NOMO-1 (cell line): Measurements from ENCODE around the gene EVI5.
"Not testable (repeated sequence)": the region's sequence is repeated elsewhere in the genome, so short reads cannot be mapped to it uniquely, and the experiment has no call there.

Source experiments
- DNase-seq, 2 experiments: peaks; one replicate each; lab custom pipeline; 2025; ENCODE audit not compliant: unreplicated experiment in 2 of 2; lab: John Stamatoyannopoulos, UW

Gene EVI5

DNA sequence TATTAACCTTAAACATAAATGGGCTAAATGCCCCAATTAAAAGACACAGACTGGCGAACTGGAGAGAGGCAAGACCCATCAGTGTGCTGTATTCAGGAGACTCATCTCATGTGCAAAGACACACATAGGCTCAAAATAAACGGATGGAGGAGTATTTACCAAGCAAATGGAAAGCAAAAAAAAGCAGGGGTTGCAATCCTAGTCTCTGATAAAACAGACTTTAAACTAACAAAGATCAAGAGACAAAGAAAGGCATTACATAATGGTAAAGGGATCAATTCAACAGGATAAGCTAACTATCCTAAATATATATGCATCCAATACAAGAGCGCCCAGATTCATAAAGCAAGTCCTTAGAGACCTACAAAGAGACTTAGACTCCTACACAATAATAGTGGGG lies 253.0 kb downstream of the EVI5 start:
- not testable (repeated sequence) for DNase-seq

DNA sequence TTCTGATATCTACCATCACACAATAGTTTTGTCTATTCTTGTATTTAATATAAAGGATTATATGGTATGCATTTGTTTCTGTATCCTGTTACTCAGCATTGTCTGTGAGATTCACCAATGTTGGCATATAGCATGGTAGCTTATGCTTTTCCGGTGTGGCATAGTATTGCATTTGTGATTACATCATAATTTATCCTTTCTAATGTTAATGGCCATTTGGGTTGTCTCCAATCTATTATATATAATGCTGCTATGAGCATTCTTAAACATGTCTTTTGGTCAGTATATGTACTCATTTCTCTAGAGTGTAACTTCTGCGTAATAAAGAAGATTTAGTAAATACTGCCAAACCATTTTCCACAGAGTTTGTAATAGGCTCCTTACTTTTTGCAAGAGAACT lies 257.2 kb downstream of the EVI5 start:
- no peak for DNase-seq

DNA sequence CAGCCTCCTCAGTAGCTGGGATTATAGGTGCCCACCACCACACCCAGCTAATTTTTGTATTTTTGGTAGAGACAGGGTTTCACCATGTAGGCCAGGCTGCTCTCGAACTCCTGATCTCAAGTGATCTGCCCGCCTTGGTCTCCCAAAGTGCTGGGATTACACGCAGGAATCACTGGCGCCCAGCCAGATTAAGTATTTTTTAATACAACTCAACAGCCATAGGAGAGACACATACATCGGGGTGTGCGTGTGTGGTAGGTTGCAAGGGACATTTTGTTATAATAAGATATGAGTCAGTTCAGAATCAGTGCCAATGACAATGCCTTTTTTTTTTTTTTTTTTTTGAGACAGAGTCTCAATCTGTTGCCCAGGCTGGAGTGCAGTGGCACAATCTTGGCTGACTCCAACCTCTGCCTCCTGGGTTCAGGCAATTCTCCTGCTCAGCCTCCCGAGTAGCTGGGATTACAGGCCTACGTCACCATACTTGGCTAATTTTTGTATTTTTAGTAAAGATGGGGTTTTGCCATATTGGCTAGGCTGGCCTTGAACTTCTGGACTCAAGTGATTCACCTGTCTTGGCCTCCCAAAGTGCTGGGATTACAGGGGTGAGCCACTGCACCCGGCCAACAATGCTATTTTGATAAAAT lies 259.8 kb downstream of the EVI5 start:
- not testable (repeated sequence) for DNase-seq

DNA sequence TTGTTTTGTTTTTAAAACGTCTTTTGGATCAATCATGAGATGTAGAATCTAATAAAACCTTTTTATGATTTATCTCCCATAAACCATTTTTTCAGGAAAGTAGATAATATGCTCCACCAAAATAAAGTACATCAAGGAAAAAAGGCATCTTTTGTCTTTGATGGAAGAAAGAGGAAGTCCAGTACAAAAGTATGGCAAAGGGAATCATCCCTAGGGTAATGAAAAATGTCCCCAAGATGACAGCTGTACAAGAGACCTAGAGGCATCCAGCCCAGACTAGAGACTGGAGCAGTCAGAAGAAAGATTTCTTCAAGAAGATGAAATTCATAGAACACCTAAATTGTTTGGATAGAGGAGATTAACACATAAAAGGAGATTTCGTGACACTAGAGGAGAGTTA lies 265.9 kb downstream of the EVI5 start:
- no peak for DNase-seq

DNA sequence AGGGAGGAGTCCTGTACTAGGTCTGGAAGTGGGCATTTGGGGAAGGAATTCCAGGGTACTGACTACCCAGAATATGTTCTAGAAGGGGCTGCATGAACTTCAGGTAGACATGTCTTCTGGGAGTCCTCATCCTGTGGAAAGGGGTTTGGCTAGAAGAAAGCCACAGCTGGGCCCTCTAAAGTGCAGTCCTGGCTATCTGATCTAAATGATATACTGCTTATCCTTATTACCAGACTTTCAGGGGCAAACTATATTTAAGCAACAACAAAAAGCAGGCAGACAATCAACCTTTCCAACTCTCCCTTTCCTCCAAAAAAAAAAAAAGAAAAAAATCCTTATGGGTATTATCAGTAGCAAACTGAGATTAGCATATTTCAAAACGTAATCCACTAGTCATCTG lies 268.3 kb downstream of the EVI5 start:
- no peak for DNase-seq

DNA sequence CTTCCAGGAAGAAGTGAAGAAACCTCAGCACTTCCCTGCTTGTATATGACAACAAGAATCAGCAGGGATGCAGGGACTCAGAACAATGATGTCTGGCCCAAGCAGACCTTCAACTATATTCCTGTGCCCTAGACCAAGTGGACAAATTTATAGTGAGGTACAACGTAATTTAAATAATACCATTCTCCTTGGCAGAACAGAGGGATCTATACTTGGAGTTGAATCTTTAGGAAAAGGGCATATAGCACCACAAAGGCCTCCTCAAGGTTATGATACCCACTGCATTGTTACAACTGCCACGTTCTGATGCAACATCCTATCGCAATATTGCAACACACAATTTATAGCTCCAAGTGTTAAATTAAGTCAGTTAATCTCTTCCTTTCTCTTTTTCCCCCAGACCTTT lies 269.1 kb downstream of the EVI5 start:
- peak; percentile 59 to 79 for DNase-seq

DNA sequence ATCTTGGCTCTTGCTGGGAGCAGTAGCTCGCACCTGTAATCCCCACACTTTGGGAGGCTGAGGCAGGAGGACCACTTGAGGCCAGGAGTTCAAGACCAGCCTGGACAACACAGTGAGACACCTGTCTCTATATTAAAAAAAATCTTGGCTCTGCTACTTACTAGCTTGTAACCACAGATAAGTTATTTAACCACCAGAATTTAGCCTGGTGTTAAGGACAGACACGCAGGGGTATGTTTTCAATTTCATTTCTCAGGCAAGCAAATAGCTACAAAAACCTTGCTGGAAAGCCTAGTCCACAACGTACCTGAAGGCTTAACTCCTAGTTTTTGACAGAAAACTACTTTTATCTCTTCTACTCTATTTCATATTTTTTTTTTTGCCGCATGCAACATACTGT lies 273.4 kb downstream of the EVI5 start:
- no peak for DNase-seq

DNA sequence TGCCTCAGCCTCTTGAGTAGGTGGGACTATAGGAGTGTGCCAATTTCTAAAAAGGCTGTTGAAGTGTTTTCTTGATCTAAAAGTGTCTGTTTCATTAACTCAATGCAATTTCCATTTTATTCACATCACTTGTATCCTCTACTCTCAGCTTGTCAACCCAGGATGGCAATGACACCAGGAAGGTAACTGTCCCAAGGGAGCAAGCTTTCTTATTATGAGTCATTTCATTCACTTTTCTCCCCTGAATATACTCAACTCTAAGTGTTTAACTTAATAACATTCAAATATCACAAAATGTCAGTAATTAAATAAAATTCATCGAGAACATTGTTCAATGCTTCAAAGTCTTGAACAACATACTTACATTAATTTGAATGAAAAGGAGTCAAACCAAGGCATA lies 275.3 kb downstream of the EVI5 start:
- no peak for DNase-seq

DNA sequence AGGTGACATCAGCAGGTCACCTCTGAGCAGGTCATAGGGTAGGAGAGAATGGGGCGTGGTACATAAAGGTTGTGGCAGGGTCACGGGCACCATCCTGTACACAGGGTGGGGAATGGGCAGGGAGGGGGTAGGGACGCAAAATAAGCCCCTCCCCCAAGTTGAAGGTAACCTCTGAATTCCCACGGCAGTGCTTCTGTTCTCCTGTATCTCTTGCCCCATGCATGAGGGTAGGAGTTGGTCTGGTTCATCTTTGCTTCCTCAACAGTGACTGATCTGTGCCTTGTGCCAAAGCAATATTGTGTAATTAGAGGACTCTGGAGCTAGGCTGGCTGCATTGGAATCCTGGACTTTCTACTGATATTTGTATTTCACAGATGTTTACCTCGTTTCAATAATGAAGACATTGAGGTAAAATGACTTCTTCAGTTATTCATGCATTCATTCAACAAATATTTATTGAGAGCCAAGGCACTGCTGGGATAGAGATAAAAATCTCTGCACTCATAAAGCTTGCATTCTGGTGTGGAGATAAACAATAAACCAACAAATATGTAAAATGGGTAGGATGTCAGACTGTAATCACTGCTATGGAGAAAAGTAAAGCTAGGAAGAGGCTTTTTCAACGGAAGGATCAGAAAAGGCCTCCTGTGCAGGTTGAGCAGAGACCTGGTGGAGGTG lies 279.8 kb downstream of the EVI5 start:
- no peak for DNase-seq

DNA sequence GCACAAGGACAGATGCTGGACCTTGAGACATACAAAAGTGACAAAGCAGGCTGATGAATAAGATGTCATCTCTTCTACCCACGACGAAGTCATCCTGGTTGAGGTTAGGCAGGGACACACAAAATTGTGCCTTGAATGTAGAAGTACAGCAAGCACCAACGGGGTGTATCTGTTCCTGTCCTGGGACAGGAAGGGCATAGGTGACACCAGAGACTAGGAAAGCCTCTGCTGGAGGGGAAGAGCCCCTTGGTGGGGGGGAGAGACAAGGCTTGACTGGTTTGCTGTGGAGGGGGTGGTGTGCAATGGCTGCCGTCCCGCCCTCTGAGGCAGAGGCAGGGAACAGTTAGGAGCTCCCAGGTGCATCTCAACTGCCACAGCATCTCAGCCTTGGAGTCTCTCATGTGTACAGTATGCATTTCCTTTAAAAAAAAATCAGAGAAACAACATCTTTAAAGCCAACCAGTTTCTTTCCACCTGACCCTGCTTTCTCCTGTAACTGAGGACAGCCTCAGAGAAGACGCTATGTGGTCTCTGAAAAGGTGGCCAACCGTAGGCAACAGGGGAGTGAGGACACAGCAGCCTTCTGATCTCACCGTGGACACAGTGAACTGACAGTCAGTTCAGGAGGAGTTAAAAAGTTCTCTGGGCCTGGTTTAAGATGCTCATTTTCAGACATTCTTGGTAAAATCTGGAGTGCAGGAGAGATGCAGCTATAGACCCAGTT lies 280.5 kb downstream of the EVI5 start:
- no peak for DNase-seq

DNA sequence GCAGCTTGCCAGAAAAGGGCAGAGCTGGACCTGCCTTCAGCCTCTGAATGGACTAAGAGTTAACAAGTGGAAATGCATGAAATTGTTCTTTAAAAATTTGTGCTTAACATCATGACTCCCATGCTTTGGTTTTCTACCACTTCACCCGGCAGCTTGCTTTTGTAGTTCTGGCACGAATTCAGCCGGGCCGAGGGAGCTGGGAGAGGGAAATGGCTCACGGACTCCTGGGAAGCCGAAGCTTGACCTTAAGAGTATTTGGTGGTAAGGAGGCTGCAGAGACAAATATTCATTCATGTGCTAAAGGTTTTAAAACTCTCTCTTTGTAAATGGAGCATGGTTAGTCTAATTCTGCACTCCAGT lies 281.0 kb downstream of the EVI5 start:
- no peak for DNase-seq

DNA sequence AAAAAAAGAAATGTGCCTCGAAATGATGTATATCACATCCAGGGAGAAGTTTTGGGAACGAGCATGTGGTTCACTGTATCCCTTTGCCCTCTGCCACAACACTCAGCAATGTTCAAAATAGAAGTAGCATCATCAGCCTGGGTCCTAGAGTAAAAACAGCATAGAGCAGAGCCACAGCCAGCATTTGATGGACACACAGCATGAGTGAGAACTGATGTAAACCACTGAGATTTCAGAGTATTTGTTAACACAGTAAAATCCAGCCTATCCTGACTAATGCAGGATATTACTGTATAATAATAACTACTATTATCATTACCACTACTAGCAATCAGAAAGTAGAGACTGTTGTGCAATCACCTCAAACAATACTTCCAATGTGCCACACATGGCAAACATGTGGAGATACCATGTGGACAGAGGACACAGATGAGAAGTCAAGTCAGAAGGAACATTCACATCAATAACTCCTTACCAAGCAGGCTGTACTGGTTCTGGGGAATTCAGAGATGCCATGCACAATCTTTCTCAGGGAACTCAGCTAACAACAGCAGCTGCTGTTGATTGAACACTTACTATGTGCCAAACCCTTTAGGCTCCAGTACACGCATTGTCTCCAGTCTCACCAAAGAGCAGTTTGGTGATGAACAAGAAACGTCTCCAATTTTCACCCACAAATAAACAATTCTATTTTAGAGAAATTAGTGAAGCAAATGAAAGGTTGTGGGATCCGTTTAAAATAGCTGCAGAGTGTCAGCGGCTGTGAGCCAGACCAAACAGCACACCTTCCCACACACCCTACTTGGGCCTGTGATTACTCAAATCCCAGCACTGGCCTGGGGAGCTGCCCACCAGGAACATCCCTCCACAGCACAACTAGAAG lies 281.6 kb downstream of the EVI5 start:
- no peak for DNase-seq

DNA sequence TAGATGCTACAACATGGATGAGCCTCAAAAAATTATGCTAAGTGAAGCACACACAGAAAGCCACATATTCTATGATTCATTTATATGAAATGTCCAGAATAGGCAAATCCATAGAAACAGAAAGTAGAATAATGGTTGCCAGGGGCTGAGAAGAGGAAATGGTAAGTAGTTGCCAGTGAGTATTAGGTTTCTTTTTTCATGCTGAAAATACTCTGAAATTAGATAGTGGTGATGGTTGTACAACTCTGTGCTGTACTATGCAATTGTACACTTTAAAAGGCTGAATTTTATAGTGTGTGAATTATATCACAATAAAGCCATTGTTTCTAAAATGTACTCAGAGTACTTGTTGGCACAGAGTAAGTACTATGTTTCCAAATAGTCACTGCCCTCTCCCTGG lies 282.7 kb downstream of the EVI5 start:
- DNase-seq: peak; percentile 22 to 52

DNA sequence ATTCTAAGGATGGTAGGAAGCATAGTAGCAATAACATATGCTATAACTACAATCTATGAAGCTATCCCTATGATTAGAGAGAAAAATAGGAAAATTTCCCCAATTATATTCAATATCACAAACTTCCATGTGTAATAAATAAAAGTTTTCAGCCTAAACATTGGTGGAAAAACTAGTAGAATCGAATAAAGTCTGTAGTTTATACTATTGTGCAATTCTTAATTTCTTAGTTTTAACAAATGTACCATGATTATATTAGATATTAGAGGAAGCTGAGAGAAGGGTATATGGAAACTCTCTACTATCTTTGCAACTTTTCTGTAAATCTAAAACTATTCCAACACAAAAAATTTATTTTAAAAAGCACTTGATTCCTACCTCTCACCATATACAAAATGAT lies 284.4 kb downstream of the EVI5 start:
- no peak for DNase-seq

DNA sequence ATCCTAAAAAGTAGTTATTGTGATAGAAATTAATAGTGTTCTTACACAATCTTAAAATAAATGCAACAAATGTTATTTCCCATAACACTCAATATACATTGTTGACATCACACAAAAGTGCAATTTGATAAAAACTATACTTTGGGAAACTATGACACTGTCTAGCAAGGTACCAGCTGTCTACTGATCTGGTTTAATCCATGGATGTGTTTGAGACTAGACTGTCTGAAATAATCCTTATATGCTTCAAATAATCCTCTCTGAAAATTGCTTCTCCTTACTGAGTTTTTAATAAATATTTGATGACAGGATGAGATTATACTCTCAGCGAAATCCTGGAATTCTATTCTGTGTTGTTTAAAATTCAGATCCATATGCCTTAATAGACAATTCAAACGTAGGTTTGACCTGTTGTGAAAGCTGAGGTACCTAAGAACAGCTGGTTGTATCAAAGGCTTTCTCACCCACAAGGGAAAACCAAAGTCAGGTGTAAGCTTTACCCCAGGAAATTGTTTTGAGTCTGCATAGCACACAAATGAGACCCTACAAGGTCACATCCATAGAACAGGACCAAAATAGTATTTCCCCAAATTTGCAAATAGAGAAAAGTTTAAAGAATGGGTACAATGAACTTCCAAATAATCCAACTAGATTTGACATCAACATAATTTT lies 289.4 kb downstream of the EVI5 start:
- DNase-seq: no peak

DNA sequence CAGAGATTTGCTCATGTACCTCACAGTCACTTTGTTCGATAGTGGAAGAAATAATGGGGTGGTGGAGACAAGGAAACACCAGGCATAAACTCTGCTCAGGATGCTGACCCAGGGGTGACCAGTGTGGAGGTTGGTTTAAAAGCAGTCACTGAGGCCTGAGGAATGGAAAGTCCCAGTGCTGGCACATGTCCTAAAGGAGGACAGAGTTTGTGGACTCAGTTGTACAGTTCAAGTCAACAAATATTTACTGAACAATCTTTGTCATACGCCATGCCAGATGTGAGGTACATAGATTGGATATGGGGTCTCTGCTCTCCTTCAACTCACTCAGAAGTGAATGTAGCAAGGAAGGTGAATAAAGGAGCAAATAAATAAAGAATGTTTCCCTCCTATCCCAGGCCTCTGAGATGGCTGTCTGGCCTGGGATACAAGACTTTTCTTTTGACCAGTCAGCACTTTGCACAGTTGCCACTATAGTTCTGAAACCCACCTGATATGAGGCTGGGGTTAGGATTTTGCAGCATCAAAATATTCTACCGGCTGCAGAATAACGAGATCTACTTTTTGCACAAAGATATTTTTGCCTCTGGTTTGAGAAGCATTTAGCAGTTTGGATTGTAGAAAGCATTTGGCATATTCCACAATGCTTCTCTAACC lies 290.3 kb downstream of the EVI5 start:
- no peak for DNase-seq

DNA sequence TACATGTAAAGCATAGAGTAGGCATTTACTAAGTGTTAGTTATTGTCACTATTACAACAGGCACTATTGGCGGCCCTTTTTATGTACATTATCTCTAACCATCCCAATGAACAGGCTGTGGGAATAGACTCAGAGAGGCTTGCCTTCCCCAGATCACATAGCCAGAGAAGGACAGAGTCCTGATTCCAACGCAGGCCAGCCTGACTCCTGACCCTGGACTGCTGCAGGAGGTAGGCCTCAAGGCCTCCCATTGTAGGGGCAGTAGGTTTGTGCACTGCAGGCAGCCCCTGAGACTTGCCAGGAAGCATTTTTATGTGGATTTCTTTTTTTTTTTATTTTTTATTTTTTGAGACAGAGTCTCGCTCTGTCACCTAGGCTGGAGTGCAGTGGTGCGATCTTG lies 291.8 kb downstream of the EVI5 start:
- no peak for DNase-seq

DNA sequence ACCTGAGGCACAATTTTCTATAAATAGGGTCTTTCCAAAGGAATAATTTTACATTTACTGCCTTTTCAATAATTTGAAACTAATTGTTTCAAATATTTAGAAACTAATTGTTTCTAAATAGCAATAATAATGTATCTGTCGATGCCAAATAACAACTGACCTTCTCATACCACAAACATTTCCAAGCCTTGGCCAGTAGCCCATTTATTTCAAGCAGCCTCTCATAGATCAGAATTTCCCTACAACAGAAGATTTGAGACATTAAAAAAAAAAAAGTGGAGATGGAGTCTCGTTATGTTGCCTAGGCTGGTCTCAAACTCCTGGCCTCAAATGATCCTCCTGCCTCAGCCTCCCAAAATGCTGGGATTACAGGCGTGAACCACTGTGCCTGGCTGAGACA lies 296.1 kb downstream of the EVI5 start:
- no peak for DNase-seq

DNA sequence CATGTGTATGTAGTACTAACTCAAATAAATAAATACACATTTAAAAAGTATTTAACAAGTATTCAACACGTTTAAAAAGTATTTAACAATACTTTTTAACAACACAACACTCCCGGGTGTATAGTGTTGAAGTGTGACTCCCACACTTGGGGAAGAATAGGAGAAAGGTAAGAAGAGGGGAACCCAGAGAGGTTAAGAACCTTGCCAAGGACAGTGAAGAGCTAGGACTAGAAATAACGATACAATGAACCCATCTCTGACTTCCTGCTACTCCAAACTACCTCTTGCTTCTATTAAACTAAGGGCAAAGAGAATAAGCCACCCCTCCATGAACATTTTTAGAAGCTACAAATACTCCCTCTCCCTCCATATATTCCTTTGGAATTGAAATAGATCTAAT lies 296.5 kb downstream of the EVI5 start:
- DNase-seq: no peak

DNA sequence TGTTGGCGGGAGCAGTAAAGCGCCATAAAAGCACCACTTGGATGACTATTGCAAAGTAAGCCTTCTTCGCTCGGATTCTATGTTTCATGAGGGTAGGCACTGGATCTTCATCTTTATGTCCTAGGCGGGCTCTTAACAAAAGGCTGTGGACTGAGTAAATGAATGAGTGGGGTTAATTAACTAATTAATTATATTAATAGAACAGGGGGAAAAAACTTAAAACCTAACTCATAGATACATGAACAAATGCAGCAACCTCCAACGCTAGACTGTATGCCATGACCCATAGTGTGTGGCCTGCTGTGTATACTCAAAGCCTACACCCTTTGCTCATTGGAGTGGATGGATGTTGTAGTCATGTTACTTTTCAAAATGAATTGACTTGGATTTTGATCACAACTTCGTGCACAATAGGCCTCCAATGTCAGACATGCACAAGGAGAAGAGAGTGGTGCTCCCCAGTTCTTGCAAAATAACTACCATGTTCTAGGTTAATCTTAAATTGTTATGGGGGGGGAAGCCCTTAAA lies 297.8 kb downstream of the EVI5 start:
- no peak for DNase-seq
